Hepatocyte (in vitro differentiated cells): Measurements from ENCODE around the gene ACHE.

Experiments
- EZH2 ChIP-seq: fragments of 200-600 bp; sonication (generic); IDR thresholded peaks from 2 replicates; pipeline ENCODE4 v1.6.1; 2016; ENCODE audit warnings: antibody characterized with exemption, mild to moderate bottlenecking, borderline replicate concordance
- EZH2phosphoT487 ChIP-seq: fragments of 200-600 bp; sonication (generic); IDR thresholded peaks from one replicate; pipeline ENCODE4 v1.6.1; 2018; ENCODE audit warnings: antibody characterized with exemption, mild to moderate bottlenecking, low read depth, moderate library complexity; ENCODE audit not compliant: unreplicated experiment, severe bottlenecking
- TF ChIP-seq, protein P1 (sequence below): fragments of 200-600 bp; sonication (generic); IDR thresholded peaks from 2 replicates; pipeline ENCODE4 v1.5.1; 2016; ENCODE audit warnings: antibody characterized with exemption, mild to moderate bottlenecking; ENCODE audit not compliant: poor library complexity

DNA sequence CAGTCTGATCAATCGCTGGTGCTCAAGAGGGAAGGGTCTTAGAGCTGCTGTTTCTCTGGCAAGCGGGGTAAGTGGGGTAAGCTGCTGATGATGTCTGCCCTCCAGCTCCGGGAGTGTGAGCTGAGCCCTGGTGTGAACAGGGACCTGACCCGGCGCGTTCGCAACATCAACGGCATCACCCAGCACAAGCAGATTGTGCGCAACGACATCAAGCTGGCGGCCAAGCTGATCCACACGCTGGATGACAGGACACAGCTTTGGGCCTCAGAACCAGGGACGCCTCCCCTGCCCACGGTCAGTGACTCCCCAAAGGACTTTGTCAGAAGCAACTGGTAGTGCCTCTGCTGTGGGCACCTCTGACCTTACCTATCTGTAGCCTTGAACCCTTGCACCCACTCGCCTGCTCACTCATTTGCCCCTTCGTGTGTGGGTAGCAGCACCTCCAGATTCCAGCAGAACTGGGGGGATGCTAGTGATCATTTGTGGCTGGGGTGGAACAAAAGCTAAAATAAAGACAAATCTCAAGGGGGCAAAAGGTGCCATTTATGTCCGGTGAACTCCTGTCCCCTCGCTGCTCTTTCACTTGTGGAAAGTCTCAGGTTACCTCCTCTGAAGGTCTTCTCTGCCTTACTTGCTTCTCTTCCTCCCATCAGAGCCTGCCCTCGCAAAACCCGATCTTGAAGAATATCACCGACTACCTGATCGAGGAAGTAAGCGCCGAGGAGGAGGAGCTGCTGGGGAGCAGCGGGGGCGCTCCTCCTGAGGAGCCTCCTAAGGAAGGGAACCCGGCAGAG lies 9.3 kb downstream of the ACHE start:
- TF ChIP-seq, protein P1, sequence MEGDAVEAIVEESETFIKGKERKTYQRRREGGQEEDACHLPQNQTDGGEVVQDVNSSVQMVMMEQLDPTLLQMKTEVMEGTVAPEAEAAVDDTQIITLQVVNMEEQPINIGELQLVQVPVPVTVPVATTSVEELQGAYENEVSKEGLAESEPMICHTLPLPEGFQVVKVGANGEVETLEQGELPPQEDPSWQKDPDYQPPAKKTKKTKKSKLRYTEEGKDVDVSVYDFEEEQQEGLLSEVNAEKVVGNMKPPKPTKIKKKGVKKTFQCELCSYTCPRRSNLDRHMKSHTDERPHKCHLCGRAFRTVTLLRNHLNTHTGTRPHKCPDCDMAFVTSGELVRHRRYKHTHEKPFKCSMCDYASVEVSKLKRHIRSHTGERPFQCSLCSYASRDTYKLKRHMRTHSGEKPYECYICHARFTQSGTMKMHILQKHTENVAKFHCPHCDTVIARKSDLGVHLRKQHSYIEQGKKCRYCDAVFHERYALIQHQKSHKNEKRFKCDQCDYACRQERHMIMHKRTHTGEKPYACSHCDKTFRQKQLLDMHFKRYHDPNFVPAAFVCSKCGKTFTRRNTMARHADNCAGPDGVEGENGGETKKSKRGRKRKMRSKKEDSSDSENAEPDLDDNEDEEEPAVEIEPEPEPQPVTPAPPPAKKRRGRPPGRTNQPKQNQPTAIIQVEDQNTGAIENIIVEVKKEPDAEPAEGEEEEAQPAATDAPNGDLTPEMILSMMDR, result no peak
- TF ChIP-seq EZH2phosphoT487 (no peak), EZH2 (no peak)
